K562 (cell line): Measurements from ENCODE around the gene MAN1B1. TPM values are rescaled to one million over a fixed set of nuclear protein-coding genes. Genes with fewer than 3 reads are reported as not detected.

Experiments used
- ATAC-seq: fragments of 200-7000 bp; cut with Tn5 transposase; 3 replicates; pipeline ENCODE4 v1.9.1; 2020; ENCODE audit warnings: moderate library complexity
- BruUV-seq: library from RNA; stranded (reverse); fragments of 400-500 nt; replicated peaks from 2 replicates; lab custom pipeline; 2021; lab: Mats Ljungman, UMichigan
- CTCF ChIA-PET: fragments of 300-600 bp; formaldehyde crosslinking; extraction: SDS; loops from one replicate; lab custom pipeline; 2021; ENCODE audit warnings: low intra/inter-chr PET ratio; lab: Yijun Ruan, JAX
- POLR2A ChIA-PET: fragments of 300-600, 350-650 bp; sonication (Branson Sonifier 250); formaldehyde crosslinking; extraction: SDS; loops from one replicate; lab custom pipeline; 2021; ENCODE audit warnings: antibody characterized with exemption, inconsistent platforms; lab: Yijun Ruan, JAX
- DNase-seq, 4 experiments: peaks; one replicate each; pipeline versions ENCODE4 v3.0.0 to v3.0.0-alpha.2; 2011 to 2018; ENCODE audit warnings: low spot score in 3 of 4, mixed read lengths in 3 of 4; ENCODE audit errors: extremely low read depth in 1 of 4
- FAIRE-seq: peaks from 2 replicates; lab custom pipeline; 2011; peaks lifted over from hg19 to GRCh38; lab: Jason Lieb, UNC
- H2AFZ ChIP-seq: 2 replicates; pipeline ENCODE4 v1.6.0; 2011; ENCODE audit warnings: low read depth, low read length, control low read depth, inconsistent platforms
- H3K27ac ChIP-seq: fragments of 200-600 bp; 3 replicates; pipeline ENCODE4 v1.8.0; 2011; ENCODE audit warnings: low read depth, mild to moderate bottlenecking, control low read depth, inconsistent platforms, low read length, moderate library complexity, mixed read lengths; ENCODE audit errors: extremely low read depth
- H3K27me3 ChIP-seq, 2 experiments: fragments of 300-600 bp in 1 of 2; 2 replicates in 1 of 2; 3 replicates in 1 of 2; pipeline versions ENCODE4 v1.6.0 to v1.8.0; 2011; ENCODE audit warnings: inconsistent platforms in 2 of 2, low read length in 2 of 2, mild to moderate bottlenecking in 1 of 2, mixed read lengths in 1 of 2, moderate library complexity in 1 of 2; ENCODE audit not compliant: control insufficient read depth in 2 of 2, insufficient read depth in 2 of 2
- H3K36me3 ChIP-seq: fragments of 300-600 bp; 3 replicates; pipeline ENCODE4 v1.8.0; 2011; ENCODE audit warnings: mild to moderate bottlenecking, low read length, inconsistent platforms; ENCODE audit not compliant: control insufficient read depth, insufficient read depth
- H3K4me1 ChIP-seq, 2 experiments: fragments of 200-600 bp in 1 of 2; replicated peaks in 1 of 2; 2 replicates in 1 of 2; 3 replicates in 1 of 2; pipeline versions ENCODE4 v1.5.1 to v1.8.0; 2011; ENCODE audit warnings: inconsistent platforms in 2 of 2, low read length in 2 of 2, mild to moderate bottlenecking in 1 of 2, mixed read lengths in 1 of 2, moderate library complexity in 1 of 2; ENCODE audit not compliant: control insufficient read depth in 2 of 2, insufficient read depth in 2 of 2
- H3K4me2 ChIP-seq: 2 replicates; pipeline ENCODE4 v1.6.1; 2011; ENCODE audit warnings: low read length, control low read depth, inconsistent platforms, mixed read lengths; ENCODE audit not compliant: insufficient read depth
- H3K4me3 ChIP-seq: fragments of 200-600 bp; sonication (generic), shearing (Covaris generic); 2 replicates; pipeline ENCODE4 v1.5.1; 2016; ENCODE audit warnings: control low read depth, inconsistent platforms
- H3K79me2 ChIP-seq: fragments of 200-600 bp; 3 replicates; pipeline ENCODE4 v1.8.0; 2011; ENCODE audit warnings: low read length, inconsistent platforms; ENCODE audit not compliant: control insufficient read depth, insufficient read depth
- H3K9ac ChIP-seq, 2 experiments: 2 replicates each; pipeline versions ENCODE4 v1.6.0 to v1.6.1; 2011; ENCODE audit warnings: low read depth in 2 of 2, low read length in 2 of 2, control low read depth in 1 of 2, inconsistent platforms in 1 of 2, mild to moderate bottlenecking in 1 of 2, mixed read lengths in 1 of 2; ENCODE audit not compliant: insufficient read depth in 1 of 2
- H3K9me1 ChIP-seq: one replicate; pipeline ENCODE4 v1.6.0; 2011; ENCODE audit warnings: inconsistent platforms, mild to moderate bottlenecking, low read length, moderate library complexity; ENCODE audit not compliant: control insufficient read depth, insufficient read depth
- H3K9me3 ChIP-seq: replicated peaks from 2 replicates; pipeline ENCODE4 v1.5.1; 2011; ENCODE audit warnings: low read depth, low read length, inconsistent platforms; ENCODE audit not compliant: control insufficient read depth, insufficient read depth
- H4K20me1 ChIP-seq: replicated peaks from 2 replicates; pipeline ENCODE4 v1.6.1; 2011; ENCODE audit warnings: low read length, inconsistent platforms, mixed read lengths; ENCODE audit not compliant: control insufficient read depth, insufficient read depth
- BRCA1 ChIP-seq, 2 experiments: fragments of 450-650 bp in 1 of 2; sonication (generic) in 1 of 2; formaldehyde crosslinking in 1 of 2; IDR thresholded peaks; 2 replicates each; pipeline versions ENCODE4 v1.5.0 to v1.6.1; 2017 to 2020; ENCODE audit warnings: mild to moderate bottlenecking in 1 of 2, missing genetic modification reagents in 1 of 2
- MED1 ChIP-seq: sonication (generic); formaldehyde crosslinking; IDR thresholded peaks from 2 replicates; pipeline ENCODE4 v1.8.1; 2023; ENCODE audit warnings: missing genetic modification reagents, borderline replicate concordance
- POLR2H ChIP-seq: IDR thresholded peaks from 2 replicates; pipeline ENCODE4 v1.6.1; 2016; ENCODE audit warnings: missing genetic modification characterization, low read depth, mild to moderate bottlenecking, control low read depth, missing compliant biosample characterization, moderate library complexity
- ZC3H4 ChIP-seq: sonication (generic); formaldehyde crosslinking; IDR thresholded peaks from 2 replicates; pipeline ENCODE4 v1.9.0; 2021; ENCODE audit warnings: missing genetic modification reagents, borderline replicate concordance
- ZNF655 ChIP-seq: fragments of 250-450 bp; sonication (Bioruptor Pico); IDR thresholded peaks from 2 replicates; pipeline ENCODE4 v1.5.0; 2021
- WGBS: fragments of 100-300 bp; shearing (Covaris generic); methylation state at CpG from one replicate; pipeline ENCODE4 v1.1.6; 2016; ENCODE audit warnings: low coverage, mixed read lengths; ENCODE audit not compliant: insufficient coverage; ENCODE audit errors: missing lambda C conversion rate; 5-methylcytosine and 5-hydroxymethylcytosine counted together
- in situ Hi-C: fragments of 300-500 bp; cut with MboI; formaldehyde crosslinking; loops from 4 replicates; pipeline ENCODE4 v1.15.0; 2018; ENCODE audit warnings: inconsistent platforms, mixed read lengths
- intact Hi-C: fragments of 100-400 bp; cut with micrococcal nuclease; formaldehyde crosslinking; loops from 2 replicates; pipeline ENCODE4 v1.14.2; 2022
- polyA plus RNA-seq, 8 experiments: library from polyadenylated mRNA; depleted of rRNA in 4 of 8; stranded (reverse) in 5 of 8; unstranded in 3 of 8; fragments of >200 nt; fragmentation: Nextera tagmentation in 2 of 8; fragmentation: Illumina TruSeq in 1 of 8; extraction: Ambion mirVana in 2 of 8; extraction: Trizol in 1 of 8; gene quantifications; 2 replicates each; pipeline versions ENCODE4 v1.2.1 to v1.2.3, GENCODE V29; 2011 to 2014; ENCODE audit warnings: inconsistent platforms in 1 of 8, missing spikeins in 1 of 8
- total RNA-seq, 7 experiments: library from RNA; depleted of rRNA in 6 of 7; stranded (reverse); fragments of >200 nt in 6 of 7; fragmentation: Illumina TruSeq in 2 of 7; extraction: Trizol in 2 of 7; gene quantifications; 2 replicates each; pipeline versions ENCODE4 v1.2.1 to v1.2.3, GENCODE V29; 2011 to 2021; ENCODE audit warnings: low replicate concordance in 1 of 7

Gene MAN1B1
- total and polyA plus RNA-seq, 9 of the 15 experiments (the other 6 are each of a cell fraction or from before 2014, with no cell fraction given) = 0.55 to 36.6 (median 27.3) TPM

GRCh38 chr9:137103206-137103999 lies 16.6 kb downstream of the MAN1B1 start:
- in situ Hi-C loops = no loop called here
- ChIA-PET POLR2A (interaction anchor here (0.6 to 1.2 kb wide), 2 partner anchors 13 to 17 kb away, joined by 4 read pairs; no protein-coding TSS in a partner anchor), CTCF (no interaction called here)
- Histone ChIP-seq H3K27ac (no peak overlapping the region), H3K9me3 (peaks cover 22% of the 10 kb centered on the region), H3K4me1 (peaks cover 0 to 15% of the 10 kb centered on the region in 2 experiments; a peak in 2 of 5 replicates), H3K4me3 (no peak overlapping the region), H3K9me1 (no peaks in the 10 kb centered on the region), H3K79me2 (no peaks in the 10 kb centered on the region), H3K4me2 (no peak overlapping the region), H2AFZ (no peak overlapping the region), H3K36me3 (peaks cover 94% of the 10 kb centered on the region), H4K20me1 (no peaks in the 10 kb centered on the region), H3K27me3 (no peaks in the 10 kb centered on the region), H3K9ac (no peak overlapping the region)
- WGBS = 90% methylated on average over 36 of the region's 37 CpGs
- TF ChIP-seq BRCA1 (IDR thresholded peaks at IDR 0.05) = no peak
- TF ChIP-seq BRCA1 (CRISPR knock-in tag; IDR thresholded peaks at IDR 0.05) = no peak
- 0 out of 2 replicates have a peak, but pooled peaks have one; percentile 27 for TF ChIP-seq MED1 (CRISPR knock-in tag)
- peak; percentile 59; the same call in 1 of the 2 replicates for TF ChIP-seq ZC3H4 (CRISPR knock-in tag)
- no peak for TF ChIP-seq ZNF655 (CRISPR knock-in tag)
- no peak for TF ChIP-seq POLR2H (tag)
- ATAC-seq (no peak), DNase-seq (no peak), FAIRE-seq (no peak)
- BruUV-seq = no TSS peak
- intact Hi-C loops = no loop called here
